Measurements from ENCODE around the gene RIPK3.

RIPK3 gene

DNA sequence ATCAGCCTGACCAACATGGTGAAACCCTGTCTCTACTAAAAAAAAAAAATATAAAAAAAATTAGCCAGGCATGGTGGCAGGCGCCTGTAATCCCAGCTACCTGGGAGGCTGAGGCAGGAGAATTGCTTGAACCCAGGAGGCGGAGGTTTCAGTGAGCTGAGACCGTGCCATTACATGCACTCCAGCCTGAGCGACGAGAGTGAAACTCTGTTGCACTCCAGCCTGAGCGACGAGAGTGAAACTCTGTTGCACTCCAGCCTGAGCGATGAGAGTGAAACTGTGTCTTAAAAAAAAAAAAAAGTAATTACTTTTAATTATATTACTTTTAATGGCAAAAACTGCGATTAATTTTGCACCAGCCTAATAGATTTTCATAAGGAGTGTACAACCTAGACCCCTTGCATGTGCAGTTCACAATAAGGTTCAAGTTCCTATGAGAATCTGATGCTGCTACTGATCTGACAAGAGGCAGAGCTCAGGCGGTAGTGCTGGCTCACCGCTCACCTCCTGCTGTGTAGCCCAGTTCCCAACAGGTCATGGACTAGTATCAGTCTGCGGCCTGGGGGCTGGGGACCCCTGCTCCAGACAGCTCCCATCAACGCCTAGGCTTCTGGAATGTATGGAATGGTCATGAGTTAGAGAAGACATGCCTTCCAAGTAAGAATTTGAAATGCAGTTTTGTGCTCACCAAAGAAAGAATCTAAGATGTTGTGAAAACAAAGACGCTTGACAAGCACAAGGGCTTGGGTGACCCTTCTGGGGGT lies 18.4 kb downstream of the RIPK3 start:
- DNase-seq (ENCODE audit: low read depth) = no peak

DNA sequence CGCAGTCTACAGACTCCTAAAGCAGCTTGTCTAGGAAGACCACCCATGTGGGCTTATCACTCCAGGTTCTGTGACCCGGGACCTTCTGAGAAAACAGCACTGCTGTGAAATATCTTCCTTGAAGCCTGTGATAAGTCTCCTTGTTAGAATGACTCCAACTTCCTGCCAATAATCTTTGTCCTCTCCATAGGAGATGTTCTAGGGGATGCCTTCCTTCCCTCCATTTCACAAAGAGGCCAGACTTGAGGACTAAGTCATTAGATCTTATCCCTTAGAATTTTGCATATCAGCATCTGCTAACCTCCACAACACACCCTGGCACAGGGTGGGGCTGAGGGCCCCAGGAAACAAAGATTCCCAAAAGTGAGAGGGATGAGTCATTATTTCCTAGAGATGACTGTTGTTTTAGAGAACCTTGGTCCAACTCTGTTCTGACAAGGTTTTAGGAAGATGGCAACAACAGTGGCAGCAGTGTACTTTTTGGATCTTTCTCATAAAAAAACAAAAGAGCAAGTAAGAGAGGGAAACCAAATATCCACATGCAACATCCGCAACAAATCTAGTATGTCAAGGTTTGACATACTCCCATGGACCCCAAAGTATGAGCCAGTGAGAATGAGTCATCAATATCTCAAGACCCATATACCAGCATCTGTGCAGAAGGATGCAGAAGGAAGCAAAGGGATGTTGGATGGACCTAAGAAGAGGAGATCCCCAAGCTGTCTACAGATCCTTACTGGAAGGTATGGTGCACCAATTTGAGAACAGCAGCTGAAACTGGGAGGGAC lies 22.5 kb downstream of the RIPK3 start:
- no peak for DNase-seq (ENCODE audit: low read depth)

- DNase-seq (ENCODE audit: low read depth) = no peak
Measured at GRCh38 chr14:24316597-24316950, 23.2 kb downstream of the RIPK3 start.

DNA sequence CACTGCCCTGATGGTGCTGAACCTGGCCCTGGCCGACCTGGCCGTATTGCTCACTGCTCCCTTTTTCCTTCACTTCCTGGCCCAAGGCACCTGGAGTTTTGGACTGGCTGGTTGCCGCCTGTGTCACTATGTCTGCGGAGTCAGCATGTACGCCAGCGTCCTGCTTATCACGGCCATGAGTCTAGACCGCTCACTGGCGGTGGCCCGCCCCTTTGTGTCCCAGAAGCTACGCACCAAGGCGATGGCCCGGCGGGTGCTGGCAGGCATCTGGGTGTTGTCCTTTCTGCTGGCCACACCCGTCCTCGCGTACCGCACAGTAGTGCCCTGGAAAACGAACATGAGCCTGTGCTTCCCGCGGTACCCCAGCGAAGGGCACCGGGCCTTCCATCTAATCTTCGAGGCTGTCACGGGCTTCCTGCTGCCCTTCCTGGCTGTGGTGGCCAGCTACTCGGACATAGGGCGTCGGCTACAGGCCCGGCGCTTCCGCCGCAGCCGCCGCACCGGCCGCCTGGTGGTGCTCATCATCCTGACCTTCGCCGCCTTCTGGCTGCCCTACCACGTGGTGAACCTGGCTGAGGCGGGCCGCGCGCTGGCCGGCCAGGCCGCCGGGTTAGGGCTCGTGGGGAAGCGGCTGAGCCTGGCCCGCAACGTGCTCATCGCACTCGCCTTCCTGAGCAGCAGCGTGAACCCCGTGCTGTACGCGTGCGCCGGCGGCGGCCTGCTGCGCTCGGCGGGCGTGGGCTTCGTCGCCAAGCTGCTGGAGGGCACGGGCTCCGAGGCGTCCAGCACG lies 23.8 kb downstream of the RIPK3 start:
- no peak for DNase-seq (ENCODE audit: low read depth)

DNA sequence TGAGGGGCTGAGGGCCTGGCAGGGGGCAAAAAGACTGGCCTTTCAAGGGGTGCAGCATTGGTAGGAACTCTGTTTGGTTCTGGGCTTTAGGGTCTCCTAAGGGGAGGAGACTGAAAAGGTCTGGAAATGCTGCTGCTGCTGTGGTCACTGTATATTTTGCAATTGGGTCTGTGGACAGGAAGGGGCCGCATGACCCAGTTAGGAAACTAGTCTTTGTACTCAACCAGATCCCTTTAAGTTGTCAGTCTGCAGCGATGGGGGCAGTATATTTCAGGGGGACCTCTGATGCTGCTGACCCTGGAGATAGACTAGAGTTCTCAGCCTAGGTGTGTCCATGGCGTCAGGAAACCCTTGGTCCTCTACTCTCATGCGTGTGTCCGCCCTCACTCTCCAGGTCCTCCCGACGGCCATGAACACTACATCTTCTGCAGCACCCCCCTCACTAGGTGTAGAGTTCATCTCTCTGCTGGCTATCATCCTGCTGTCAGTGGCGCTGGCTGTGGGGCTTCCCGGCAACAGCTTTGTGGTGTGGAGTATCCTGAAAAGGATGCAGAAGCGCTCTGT lies 24.5 kb downstream of the RIPK3 start:
- DNase-seq (ENCODE audit: low read depth) = no peak

- DNase-seq (ENCODE audit: low read depth) = no peak
Measured at GRCh38 chr14:24314377-24315193, 25.2 kb downstream of the RIPK3 start.

GRCh38 chr14:24313913-24314312 lies 25.9 kb downstream of the RIPK3 start:
- DNase-seq (ENCODE audit: low read depth) = no peak

GRCh38 chr14:24312736-24313507 lies 26.9 kb downstream of the RIPK3 start:
- no peak for DNase-seq (ENCODE audit: low read depth)

- no peak for DNase-seq (ENCODE audit: low read depth)
Measured at GRCh38 chr14:24311837-24312615, 27.8 kb downstream of the RIPK3 start.

GRCh38 chr14:24310646-24311604 lies 28.9 kb downstream of the RIPK3 start, which contains the start of gene LTB4R:
Gene LTB4R (plus strand): TSS chr14:24311502. CDS start chr14:24315652, 4,150 bp downstream.
- DNase-seq (ENCODE audit: low read depth) = peak; percentile 28

- DNase-seq (ENCODE audit: low read depth) = no peak
Measured at GRCh38 chr14:24310265-24310645, 29.5 kb downstream of the RIPK3 start.

DNA sequence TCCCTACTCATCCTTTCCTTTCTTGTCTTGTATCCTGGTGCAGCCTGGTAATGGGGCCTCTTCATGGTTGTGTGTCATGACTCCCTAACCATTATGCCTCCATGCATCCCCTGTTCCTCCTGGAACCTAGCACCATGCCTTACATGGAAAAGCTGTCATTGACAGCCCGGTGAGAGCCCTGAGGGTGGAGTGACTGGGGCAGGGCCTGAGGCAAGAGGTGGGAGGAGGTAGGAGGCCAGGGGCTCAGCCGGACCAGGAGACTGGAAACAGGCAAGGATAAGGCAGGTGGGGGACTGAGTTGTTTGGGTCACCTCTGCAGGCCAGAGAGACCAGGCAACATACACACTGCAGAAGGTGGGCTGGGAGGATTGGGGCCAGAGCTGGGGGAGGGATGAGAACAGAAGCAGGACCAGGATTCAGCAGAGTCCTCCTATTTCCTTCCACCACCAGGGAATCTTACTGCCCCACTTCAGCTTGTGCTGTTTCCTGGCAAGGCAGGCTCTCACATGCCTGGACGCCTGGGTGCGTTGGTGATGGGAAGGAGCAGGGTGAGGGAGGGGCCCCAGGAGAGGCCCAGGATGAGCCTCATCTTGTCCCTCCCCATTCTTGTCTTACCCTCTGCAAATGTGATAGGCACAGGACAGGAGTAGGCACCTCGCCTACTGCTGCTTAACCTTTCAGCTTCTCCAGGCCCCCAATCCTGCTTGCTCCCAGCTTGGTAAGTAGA lies 30.1 kb downstream of the RIPK3 start, which contains the start of gene LTB4R2:
Gene LTB4R2, plus strand, starts transcription at position 603 of the 727 bp plus-strand sequence. CDS start 525 bp downstream, outside the sequence.
- DNase-seq (ENCODE audit: low read depth) = no peak

DNA sequence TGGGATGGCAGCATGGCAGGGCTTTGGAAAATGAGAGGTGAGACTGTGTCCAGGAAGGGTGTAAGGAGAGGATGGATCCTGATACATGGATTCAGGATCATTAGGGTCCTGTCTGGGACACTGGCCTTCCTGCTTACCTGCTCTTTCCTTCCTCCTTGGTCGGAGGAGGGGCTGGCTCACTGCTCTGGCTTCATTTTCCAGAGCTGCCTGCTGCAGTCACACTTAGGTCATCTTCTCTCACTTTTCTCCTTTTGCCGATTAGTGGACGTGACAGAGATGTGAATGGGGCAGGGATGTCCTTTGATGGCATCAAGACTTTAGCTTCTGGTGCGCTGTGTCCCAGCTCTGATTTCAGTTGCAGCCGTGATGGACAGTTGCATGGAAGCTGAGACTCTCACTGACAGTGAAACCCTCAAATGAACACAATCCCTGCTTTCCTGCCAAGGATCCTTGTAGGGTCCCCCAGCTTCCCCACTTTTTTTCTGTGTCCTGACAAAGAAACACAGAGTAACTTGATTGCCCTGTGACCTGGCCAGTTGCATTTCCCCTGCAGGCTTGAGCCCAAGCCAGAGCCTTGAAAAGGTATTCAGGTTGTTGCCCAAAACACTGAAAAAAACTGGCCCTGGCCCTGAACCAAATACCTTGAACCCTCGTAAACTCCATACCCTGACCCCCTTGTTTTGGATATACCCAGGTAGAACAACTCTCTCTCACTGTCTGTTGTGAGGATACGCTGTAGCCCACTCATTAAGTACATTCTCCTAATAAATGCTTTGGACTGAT lies 31.3 kb downstream of the RIPK3 start:
- DNase-seq (ENCODE audit: low read depth) = no peak

DNA sequence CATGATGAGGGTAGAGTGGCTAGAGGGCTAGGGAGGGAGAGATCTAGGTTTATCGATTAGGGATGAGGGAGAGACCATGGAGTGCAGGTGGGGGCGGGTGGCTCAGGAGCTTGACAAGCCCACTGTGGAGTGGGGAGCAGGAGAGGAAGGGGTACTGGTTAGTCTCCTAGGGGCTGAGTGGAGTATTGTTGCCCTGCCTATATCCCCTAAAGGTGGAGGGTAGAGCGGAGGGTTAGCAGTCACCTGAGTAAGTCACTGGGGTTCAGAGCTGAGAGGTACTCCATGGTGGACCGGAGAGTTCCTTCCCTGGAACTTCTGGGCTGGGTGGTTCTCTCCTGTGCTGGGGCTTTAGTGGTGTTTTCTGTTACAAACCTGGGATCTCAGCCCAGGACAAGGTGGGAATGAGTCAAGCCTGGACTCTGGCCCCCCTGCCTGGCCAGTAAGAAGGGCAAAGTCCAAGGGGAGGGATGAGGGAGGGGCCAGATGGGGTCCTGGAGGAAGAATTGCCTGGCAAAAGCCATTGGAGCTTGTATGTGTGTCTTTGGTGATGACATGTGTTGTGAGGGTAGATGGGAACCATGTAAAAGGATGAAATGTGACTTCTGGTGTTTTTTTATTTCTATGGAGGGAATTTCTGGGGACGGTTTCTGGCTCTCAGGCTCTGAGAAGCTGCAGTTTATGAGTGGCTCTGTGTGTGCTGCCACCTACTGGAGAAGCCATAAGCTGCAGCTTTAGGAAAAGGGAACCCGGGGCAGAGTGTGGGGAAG lies 32.0 kb downstream of the RIPK3 start, which contains the start of gene CIDEB:
Gene CIDEB, minus strand, starts transcription at position 403 of the 767 bp plus-strand sequence. Its CDS starts 119 bp downstream, at position 284.
- DNase-seq (ENCODE audit: low read depth) = peak; percentile 33

DNA sequence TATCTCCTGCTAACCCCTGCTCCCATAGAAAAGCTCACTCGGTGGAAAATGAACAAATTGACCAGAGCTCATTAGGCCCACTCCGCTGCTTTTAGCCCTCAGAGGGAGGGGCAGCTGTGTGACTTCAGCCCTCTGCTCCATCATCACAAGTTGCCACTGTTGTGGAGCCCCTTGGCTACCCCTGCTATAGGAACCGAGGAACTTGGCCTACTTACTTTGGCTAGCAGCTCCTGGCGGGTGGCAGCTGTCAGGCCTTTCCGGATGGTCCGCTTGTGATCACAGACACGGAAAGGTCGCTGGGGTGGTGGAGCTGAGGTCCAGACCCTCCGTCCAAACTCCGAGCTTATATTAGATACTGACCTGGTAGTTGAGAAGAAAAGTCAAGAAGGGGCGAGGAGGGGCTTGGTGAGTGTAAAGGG lies 32.6 kb downstream of the RIPK3 start:
- DNase-seq (ENCODE audit: low read depth) = no peak

DNA sequence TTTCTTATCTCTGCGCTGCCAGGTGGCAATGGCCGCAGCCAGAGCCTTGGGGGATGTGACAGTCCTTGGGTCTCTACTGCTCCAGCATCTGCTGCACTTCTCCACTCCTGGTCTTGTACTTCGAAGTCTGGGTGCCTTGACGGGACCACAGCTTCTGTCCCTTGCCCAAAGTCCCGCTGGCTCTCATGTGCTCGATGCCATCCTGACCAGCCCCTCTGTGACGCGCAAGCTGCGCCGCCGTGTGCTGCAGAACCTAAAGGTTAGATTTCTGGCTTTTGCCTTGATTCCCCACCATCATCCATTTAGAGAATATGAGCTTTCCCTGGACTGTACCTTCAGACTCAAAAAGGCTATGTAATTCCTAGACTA lies 35.8 kb downstream of the RIPK3 start:
- DNase-seq (ENCODE audit: low read depth) = no peak
